Esophagus muscularis mucosa (tissue), 4 donors: ENCODE results near the gene RASAL1. TPM values are rescaled to one million over a fixed set of nuclear protein-coding genes. Genes with fewer than 3 reads are reported as not detected.

Experiments
- DNase-seq: peaks from one replicate; pipeline ENCODE4 v3.0.0-alpha.2; 2017; ENCODE audit errors: extremely low spot score
- H3K27ac ChIP-seq, 4 donors: fragments of 200-600 bp; sonication (generic); replicated peaks in 1 of 4; 1 replicate in 3 of 4; 2 replicates in 1 of 4; pipeline ENCODE4 v1.5.1; 2016 to 2019; ENCODE audit warnings: mild to moderate bottlenecking in 1 of 4
- H3K27me3 ChIP-seq, 4 donors: fragments of 200-600 bp; sonication (generic); one replicate each; pipeline versions ENCODE4 v1.5.1 to v1.6.0; 2016 to 2019
- H3K36me3 ChIP-seq, 4 donors: fragments of 200-600 bp; sonication (generic); one replicate each; pipeline ENCODE4 v1.5.1; 2016 to 2019
- H3K4me1 ChIP-seq, 4 donors: fragments of 200-600 bp; sonication (generic); one replicate each; pipeline ENCODE4 v1.5.1; 2016 to 2019
- H3K4me3 ChIP-seq, 4 donors: fragments of 200-600 bp; sonication (generic); 1 replicate in 2 of 4; 2 replicates in 2 of 4; pipeline ENCODE4 v1.5.1; 2016 to 2019; ENCODE audit warnings: mild to moderate bottlenecking in 4 of 4, moderate library complexity in 1 of 4
- H3K9me3 ChIP-seq, 4 donors: fragments of 200-600 bp; sonication (generic); 1 replicate in 3 of 4; 2 replicates in 1 of 4; pipeline ENCODE4 v1.5.1; 2016 to 2019
- EP300 ChIP-seq: sonication (generic); formaldehyde crosslinking; IDR thresholded peaks from one replicate; pipeline ENCODE4 v1.6.1; 2017; ENCODE audit warnings: antibody characterized with exemption
- POLR2A ChIP-seq: fragments of 450-650 bp; IDR thresholded peaks from one replicate; pipeline ENCODE4 v1.6.1; 2017; ENCODE audit warnings: antibody characterized with exemption, moderate library complexity, mild to moderate bottlenecking, low read depth
- POLR2AphosphoS5 ChIP-seq, 2 donors: sonication (generic); formaldehyde crosslinking; IDR thresholded peaks; one replicate each; pipeline ENCODE4 v1.6.1; 2017; ENCODE audit warnings: antibody characterized with exemption in 2 of 2
- WGBS: methylation state at CpG from one replicate; pipeline ENCODE4 v1.1.5; 2018; 5-methylcytosine and 5-hydroxymethylcytosine counted together
- intact Hi-C: fragments of 100-400 bp; cut with DNase I; formaldehyde crosslinking; loops from one replicate; pipeline ENCODE4 v1.15.1; 2023
- total RNA-seq, 4 donors: library from RNA; depleted of rRNA; stranded (reverse); fragments of >200 nt; gene quantifications; one replicate each; pipeline versions ENCODE4 v1.1.0 to v1.2.1, GENCODE V29; 2016
- TF ChIP-seq, protein P1 (sequence below), 3 experiments: fragments of 200-600 bp in 2 of 3; fragments of 450-650 bp in 1 of 3; sonication (generic) in 2 of 3; IDR thresholded peaks; one replicate each; pipeline ENCODE4 v1.5.1; 2017 to 2019; ENCODE audit warnings: antibody characterized with exemption in 3 of 3, mild to moderate bottlenecking in 2 of 3, moderate library complexity in 1 of 3

Gene RASAL1
- total RNA-seq, 4 donors from 2014 or later: 0.17 TPM; not detected in 3

GRCh38 chr12:113149361-113150150, 14.0 kb upstream of the RASAL1 start, which contains the start of gene CFAP73:
Gene CFAP73 (plus strand): TSS chr12:113149724. CDS start chr12:113149858, 134 bp downstream.
- intact Hi-C loops: loop anchor here (5.0 kb wide), 1 partner anchor 102 kb away; no protein-coding TSS in a partner anchor

GRCh38 chr12:113146999-113147398, 11.4 kb upstream of the RASAL1 start:
- Histone ChIP-seq H3K27me3 (peaks cover 0 to 26% (median 2%) of the 10 kb centered on the region in 4 donors), H3K27ac (no peak overlapping the region), H3K4me3 (no peak overlapping the region), H3K4me1 (peaks cover 0 to 9% (median 9%) of the 10 kb centered on the region in 4 donors), H3K36me3 (no peaks in the 10 kb centered on the region), H3K9me3 (peaks cover 0 to 6% (median 0%) of the 10 kb centered on the region in 4 donors)
- 69% methylated on average over 2 of the region's 2 CpGs for WGBS
- intact Hi-C loops: no loop called here
- no peak for TF ChIP-seq POLR2AphosphoS5 (IDR thresholded peaks at IDR 0.05)
- no peak for TF ChIP-seq POLR2A
- TF ChIP-seq, protein P1, sequence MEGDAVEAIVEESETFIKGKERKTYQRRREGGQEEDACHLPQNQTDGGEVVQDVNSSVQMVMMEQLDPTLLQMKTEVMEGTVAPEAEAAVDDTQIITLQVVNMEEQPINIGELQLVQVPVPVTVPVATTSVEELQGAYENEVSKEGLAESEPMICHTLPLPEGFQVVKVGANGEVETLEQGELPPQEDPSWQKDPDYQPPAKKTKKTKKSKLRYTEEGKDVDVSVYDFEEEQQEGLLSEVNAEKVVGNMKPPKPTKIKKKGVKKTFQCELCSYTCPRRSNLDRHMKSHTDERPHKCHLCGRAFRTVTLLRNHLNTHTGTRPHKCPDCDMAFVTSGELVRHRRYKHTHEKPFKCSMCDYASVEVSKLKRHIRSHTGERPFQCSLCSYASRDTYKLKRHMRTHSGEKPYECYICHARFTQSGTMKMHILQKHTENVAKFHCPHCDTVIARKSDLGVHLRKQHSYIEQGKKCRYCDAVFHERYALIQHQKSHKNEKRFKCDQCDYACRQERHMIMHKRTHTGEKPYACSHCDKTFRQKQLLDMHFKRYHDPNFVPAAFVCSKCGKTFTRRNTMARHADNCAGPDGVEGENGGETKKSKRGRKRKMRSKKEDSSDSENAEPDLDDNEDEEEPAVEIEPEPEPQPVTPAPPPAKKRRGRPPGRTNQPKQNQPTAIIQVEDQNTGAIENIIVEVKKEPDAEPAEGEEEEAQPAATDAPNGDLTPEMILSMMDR (IDR thresholded peaks at IDR 0.05): no peak
- no peak for TF ChIP-seq EP300
- DNase-seq: no peak

More at GRCh38 chr12:113149361-113150150, 14.0 kb upstream of the RASAL1 start, which contains the start of gene CFAP73:
- Histone ChIP-seq H3K9me3 (peaks cover 0 to 6% (median 0%) of the 10 kb centered on the region in 4 donors), H3K4me1 (peaks cover 18 to 32% (median 29%) of the 10 kb centered on the region in 4 donors), H3K4me3 (no peak within 1 kb of the TSS), H3K36me3 (no peaks in the 10 kb centered on the region), H3K27me3 (peaks cover 0 to 44% (median 18%) of the 10 kb centered on the region in 4 donors), H3K27ac (no peak within 1 kb of the TSS)
- no peak for TF ChIP-seq POLR2A
- TF ChIP-seq EP300: no peak
- TF ChIP-seq, protein P1 (IDR thresholded peaks at IDR 0.05): no peak
- TF ChIP-seq POLR2AphosphoS5 (IDR thresholded peaks at IDR 0.05): no peak
- DNase-seq: no peak
- WGBS: 40% methylated on average over 8 of the region's 22 CpGs

DNA sequence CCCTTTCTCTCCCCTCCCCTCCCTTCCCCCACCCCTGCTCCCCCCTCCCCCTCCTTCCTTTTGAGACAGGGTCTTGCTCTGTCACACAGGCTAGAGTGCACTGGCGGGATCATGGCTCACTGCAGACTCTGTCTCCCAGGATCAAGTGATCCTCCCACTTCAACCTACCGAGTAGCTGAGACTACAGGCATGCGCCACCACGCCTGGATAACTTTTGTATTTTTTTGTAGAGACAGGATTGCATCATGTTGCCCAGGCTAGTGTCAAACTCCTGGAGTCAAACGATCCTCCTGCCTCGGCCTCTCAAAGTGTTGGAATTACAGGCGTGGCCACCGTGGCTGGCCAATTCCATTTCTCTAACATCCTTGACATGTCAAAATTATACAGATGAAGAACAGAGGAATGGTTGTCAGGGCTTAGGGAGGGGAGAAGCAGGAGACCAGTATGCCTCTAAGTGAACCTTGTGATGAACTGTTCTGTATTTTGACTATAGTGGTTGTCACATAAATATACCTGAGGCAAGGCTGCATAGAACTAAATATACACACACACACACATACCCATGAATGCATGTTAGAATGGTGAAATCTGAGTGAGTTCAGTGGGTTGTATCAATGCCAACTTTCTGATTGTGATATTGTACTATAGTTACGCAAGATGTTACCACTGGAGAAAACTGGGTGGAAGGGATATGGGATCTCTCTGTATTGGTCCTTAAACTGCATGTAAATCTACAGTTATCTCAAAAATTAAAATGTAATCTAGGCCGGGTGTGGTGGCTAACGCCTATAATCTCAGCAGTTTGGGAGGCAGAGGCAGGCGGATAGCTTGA, 10.4 kb upstream of the RASAL1 start:
- H3K27ac ChIP-seq: no peak overlapping the region
- H3K4me1 ChIP-seq: peaks cover 0 to 9% (median 9%) of the 10 kb centered on the region in 4 donors
- peaks cover 0 to 16% (median 0%) of the 10 kb centered on the region in 4 donors for H3K27me3 ChIP-seq
- TF ChIP-seq POLR2AphosphoS5 (IDR thresholded peaks at IDR 0.05) (no peak), EP300 (no peak), POLR2A (no peak)
- TF ChIP-seq, protein P1 (IDR thresholded peaks at IDR 0.05): no peak
- 83% methylated on average over 12 of the region's 12 CpGs for WGBS
- intact Hi-C loops: no loop called here
- H3K9me3 ChIP-seq: peaks cover 0 to 6% (median 0%) of the 10 kb centered on the region in 4 donors
- H3K4me3 ChIP-seq: no peak overlapping the region
- no peak for DNase-seq
- no peaks in the 10 kb centered on the region for H3K36me3 ChIP-seq

GRCh38 chr12:113144806-113145205, 9.2 kb upstream of the RASAL1 start:
- Histone ChIP-seq H3K27ac (no peak overlapping the region), H3K9me3 (peaks cover 0 to 6% (median 0%) of the 10 kb centered on the region in 4 donors), H3K4me1 (peaks cover 0 to 8% (median 7%) of the 10 kb centered on the region in 4 donors), H3K4me3 (no peak overlapping the region), H3K36me3 (no peaks in the 10 kb centered on the region), H3K27me3 (peaks cover 0 to 8% (median 0%) of the 10 kb centered on the region in 4 donors)
- no peak for DNase-seq
- WGBS: 85% methylated on average over 5 of the region's 5 CpGs
- intact Hi-C loops: no loop called here
- TF ChIP-seq, protein P1 (IDR thresholded peaks at IDR 0.05): no peak
- TF ChIP-seq EP300: no peak
